Neural cell (in vitro differentiated cells): ENCODE results near the gene MOSMO.

ENCODE experiments used
- CTCF ChIP-seq: fragments of 450-650 bp; IDR thresholded peaks from 2 replicates; pipeline ENCODE4 v1.5.1; 2014; ENCODE audit warnings: antibody characterized with exemption, mild to moderate bottlenecking, moderate library complexity; ENCODE audit not compliant: poor library complexity, severe bottlenecking
- EP300 ChIP-seq: fragments of 450-650 bp; conservative IDR thresholded peaks from 2 replicates; pipeline ENCODE4 v1.6.1; 2014; ENCODE audit warnings: antibody characterized with exemption, mild to moderate bottlenecking, moderate library complexity; ENCODE audit not compliant: poor library complexity, severe bottlenecking
- EZH2 ChIP-seq: fragments of 200-600, 300-800 bp; shearing (Covaris generic), sonication (generic); IDR thresholded peaks from 2 replicates; pipeline ENCODE4 v1.6.1; 2014; ENCODE audit warnings: antibody characterized with exemption, low read length, borderline replicate concordance, mild to moderate bottlenecking; ENCODE audit not compliant: insufficient read depth, poor library complexity, severe bottlenecking
- MXI1 ChIP-seq: fragments of 450-650 bp; conservative IDR thresholded peaks from 2 replicates; pipeline ENCODE4 v1.6.1; 2014; ENCODE audit warnings: antibody characterized with exemption, mild to moderate bottlenecking; ENCODE audit not compliant: poor library complexity, severe bottlenecking
- POLR2AphosphoS5 ChIP-seq: IDR thresholded peaks from 2 replicates; pipeline ENCODE4 v1.6.1; 2012
- SMC3 ChIP-seq: fragments of 450-650 bp; conservative IDR thresholded peaks from 2 replicates; pipeline ENCODE4 v1.6.1; 2014; ENCODE audit warnings: antibody characterized with exemption, mild to moderate bottlenecking, moderate library complexity; ENCODE audit not compliant: poor library complexity
- TAF1 ChIP-seq: IDR thresholded peaks from 2 replicates; pipeline ENCODE4 v1.6.1; 2012; ENCODE audit warnings: low read depth
- TF ChIP-seq, protein P1 (sequence below): IDR thresholded peaks from 2 replicates; pipeline ENCODE4 v1.6.1; 2012; ENCODE audit warnings: borderline replicate concordance

GRCh38 chr16:22054847-22055590, 47.1 kb downstream of the MOSMO start:
- no peak for TF ChIP-seq CTCF
- TF ChIP-seq EZH2, result no peak
- TF ChIP-seq, protein P1, sequence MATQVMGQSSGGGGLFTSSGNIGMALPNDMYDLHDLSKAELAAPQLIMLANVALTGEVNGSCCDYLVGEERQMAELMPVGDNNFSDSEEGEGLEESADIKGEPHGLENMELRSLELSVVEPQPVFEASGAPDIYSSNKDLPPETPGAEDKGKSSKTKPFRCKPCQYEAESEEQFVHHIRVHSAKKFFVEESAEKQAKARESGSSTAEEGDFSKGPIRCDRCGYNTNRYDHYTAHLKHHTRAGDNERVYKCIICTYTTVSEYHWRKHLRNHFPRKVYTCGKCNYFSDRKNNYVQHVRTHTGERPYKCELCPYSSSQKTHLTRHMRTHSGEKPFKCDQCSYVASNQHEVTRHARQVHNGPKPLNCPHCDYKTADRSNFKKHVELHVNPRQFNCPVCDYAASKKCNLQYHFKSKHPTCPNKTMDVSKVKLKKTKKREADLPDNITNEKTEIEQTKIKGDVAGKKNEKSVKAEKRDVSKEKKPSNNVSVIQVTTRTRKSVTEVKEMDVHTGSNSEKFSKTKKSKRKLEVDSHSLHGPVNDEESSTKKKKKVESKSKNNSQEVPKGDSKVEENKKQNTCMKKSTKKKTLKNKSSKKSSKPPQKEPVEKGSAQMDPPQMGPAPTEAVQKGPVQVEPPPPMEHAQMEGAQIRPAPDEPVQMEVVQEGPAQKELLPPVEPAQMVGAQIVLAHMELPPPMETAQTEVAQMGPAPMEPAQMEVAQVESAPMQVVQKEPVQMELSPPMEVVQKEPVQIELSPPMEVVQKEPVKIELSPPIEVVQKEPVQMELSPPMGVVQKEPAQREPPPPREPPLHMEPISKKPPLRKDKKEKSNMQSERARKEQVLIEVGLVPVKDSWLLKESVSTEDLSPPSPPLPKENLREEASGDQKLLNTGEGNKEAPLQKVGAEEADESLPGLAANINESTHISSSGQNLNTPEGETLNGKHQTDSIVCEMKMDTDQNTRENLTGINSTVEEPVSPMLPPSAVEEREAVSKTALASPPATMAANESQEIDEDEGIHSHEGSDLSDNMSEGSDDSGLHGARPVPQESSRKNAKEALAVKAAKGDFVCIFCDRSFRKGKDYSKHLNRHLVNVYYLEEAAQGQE, result no peak
- TF ChIP-seq TAF1, result no peak
- no peak for TF ChIP-seq POLR2AphosphoS5
- no peak for TF ChIP-seq EP300
- TF ChIP-seq SMC3, result no peak
- TF ChIP-seq MXI1, result no peak
